ENCODE data around the gene SKI.

SKI gene

GRCh38 chr1:2194898-2195673 is 33.0 kb upstream of the SKI start:
- peak; percentile 72 for DNase-seq

- DNase-seq = no peak
Measured at GRCh38 chr1:2195785-2196184, 32.3 kb upstream of the SKI start.

GRCh38 chr1:2196901-2197638 is 31.0 kb upstream of the SKI start:
- no peak for DNase-seq

GRCh38 chr1:2197707-2198165 is 30.4 kb upstream of the SKI start:
- DNase-seq = no peak

GRCh38 chr1:2198571-2198970 is 29.5 kb upstream of the SKI start:
- no peak for DNase-seq

GRCh38 chr1:2199042-2199810 is 28.9 kb upstream of the SKI start:
- peak; percentile 76 for DNase-seq

GRCh38 chr1:2200308-2200943 is 27.7 kb upstream of the SKI start:
- DNase-seq = no peak

- DNase-seq = no peak
Measured at GRCh38 chr1:2201062-2201461, 27.1 kb upstream of the SKI start.

- no peak for DNase-seq
Measured at GRCh38 chr1:2202008-2202575, 26.0 kb upstream of the SKI start.

GRCh38 chr1:2202843-2203601 is 25.1 kb upstream of the SKI start:
- no peak for DNase-seq

GRCh38 chr1:2203671-2204414 is 24.3 kb upstream of the SKI start:
- no peak for DNase-seq

- DNase-seq = peak; percentile 83
Measured at GRCh38 chr1:2204415-2205190, 23.5 kb upstream of the SKI start.

GRCh38 chr1:2205191-2205952 is 22.7 kb upstream of the SKI start:
- DNase-seq = peak; percentile 89

GRCh38 chr1:2206813-2207487 is 21.2 kb upstream of the SKI start:
- no peak for DNase-seq

- DNase-seq = no peak
Measured at GRCh38 chr1:2208309-2209239, 19.5 kb upstream of the SKI start.

- no peak for DNase-seq
Measured at GRCh38 chr1:2209400-2210083, 18.6 kb upstream of the SKI start.

GRCh38 chr1:2210084-2210653 is 17.9 kb upstream of the SKI start:
- no peak for DNase-seq

All from NCI-H1436 (cell line).